Gastrocnemius medialis (tissue), 4 donors: ENCODE results near the gene USP21. TPM values are rescaled to one million over a fixed set of nuclear protein-coding genes. Genes with fewer than 3 reads are reported as not detected.

Experiments
- ATAC-seq, 2 donors: fragments of 150-250 bp; one replicate each; pipeline ENCODE4 v1.9.1; 2016
- DNase-seq, 2 donors: peaks; one replicate each; pipeline ENCODE4 v3.0.0-alpha.2; 2019
- H3K27ac ChIP-seq, 4 donors: fragments of 200-600 bp; sonication (generic); 1 replicate in 1 of 4; 2 replicates in 3 of 4; pipeline ENCODE4 v1.5.1; 2016 to 2018; ENCODE audit warnings: mild to moderate bottlenecking in 2 of 4, moderate library complexity in 1 of 4
- H3K27me3 ChIP-seq, 3 donors: fragments of 200-600 bp; sonication (generic) in 2 of 3; 1 replicate in 1 of 3; 2 replicates in 2 of 3; pipeline versions ENCODE4 v1.5.1 to v1.6.0; 2016 to 2019; ENCODE audit warnings: mild to moderate bottlenecking in 1 of 3, moderate library complexity in 1 of 3
- H3K36me3 ChIP-seq, 2 donors: fragments of 200-600 bp; sonication (generic) in 1 of 2; one replicate each; pipeline ENCODE4 v1.5.1; 2017 to 2018
- H3K4me1 ChIP-seq, 2 donors: fragments of 200-600 bp; sonication (generic) in 1 of 2; one replicate each; pipeline ENCODE4 v1.5.1; 2016 to 2017; ENCODE audit warnings: mild to moderate bottlenecking in 2 of 2
- H3K4me3 ChIP-seq, 4 donors: fragments of 200-600 bp; sonication (generic) in 3 of 4; 1 replicate in 1 of 4; 2 replicates in 3 of 4; pipeline ENCODE4 v1.5.1; 2016 to 2019; ENCODE audit warnings: mild to moderate bottlenecking in 2 of 4
- H3K9me3 ChIP-seq, 3 donors: fragments of 200-600 bp; sonication (generic) in 2 of 3; 1 replicate in 1 of 3; 2 replicates in 2 of 3; pipeline ENCODE4 v1.5.1; 2016 to 2019
- POLR2A ChIP-seq, 2 donors: fragments of 450-650 bp; IDR thresholded peaks; one replicate each; pipeline ENCODE4 v1.6.1; 2017; ENCODE audit warnings: antibody characterized with exemption in 2 of 2, mild to moderate bottlenecking in 2 of 2, moderate library complexity in 2 of 2
- in situ Hi-C, 4 donors: fragments of 200-750 bp; cut with MboI; loops; one replicate each; pipeline versions ENCODE4 v1.15.0 to v1.8.0; 2017; ENCODE audit warnings: low sequenced_read_pairs in 4 of 4
- intact Hi-C: fragments of 100-400 bp; cut with DNase I; formaldehyde crosslinking; loops from one replicate; pipeline ENCODE4 v1.15.1; 2023; ENCODE audit warnings: low total_unique reads
- total RNA-seq, 4 donors: library from RNA; depleted of rRNA; stranded (reverse); fragments of >200 nt; gene quantifications; one replicate each; pipeline versions ENCODE4 v1.1.0 to v1.2.3, GENCODE V29; 2016
- TF ChIP-seq, protein P1 (sequence below), 5 experiments: fragments of 450-650 bp in 3 of 5; fragments of 200-600 bp in 2 of 5; sonication (generic) in 2 of 5; IDR thresholded peaks in 4 of 5; conservative IDR thresholded peaks in 1 of 5; 1 replicate in 4 of 5; 2 replicates in 1 of 5; pipeline ENCODE4 v1.5.1; 2016 to 2019; ENCODE audit warnings: antibody characterized with exemption in 5 of 5, mild to moderate bottlenecking in 3 of 5, moderate library complexity in 3 of 5

The USP21 gene
- total RNA-seq, 4 donors from 2014 or later, result 16.5 to 20.8 (median 18.0) TPM

DNA sequence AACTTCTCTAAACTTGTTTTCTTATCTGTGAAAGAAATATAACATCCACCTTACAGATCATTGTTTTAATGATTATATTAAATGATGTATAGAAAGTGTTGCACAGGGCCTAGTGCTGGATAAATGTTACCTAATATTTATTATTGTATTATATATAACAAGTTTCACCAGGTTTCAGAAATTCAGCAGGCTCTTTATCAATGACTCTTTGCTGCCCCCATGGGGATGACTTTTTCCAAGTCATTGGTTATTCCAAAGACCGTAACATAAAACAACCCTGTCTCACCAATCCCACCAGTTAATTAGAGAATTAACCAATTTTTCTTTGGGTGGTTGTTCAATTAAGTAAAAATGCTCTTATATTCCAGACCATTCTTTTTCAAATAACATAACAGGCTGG, 19.5 kb upstream of the USP21 start:
- Histone ChIP-seq H3K4me3 (no peak overlapping the region), H3K27me3 (no peaks in the 10 kb centered on the region), H3K27ac (no peak overlapping the region), H3K36me3 (peaks cover 0 to 1% of the 10 kb centered on the region in 2 donors), H3K9me3 (no peaks in the 10 kb centered on the region), H3K4me1 (peaks cover 16 to 24% of the 10 kb centered on the region in 2 donors)
- intact Hi-C loops, result loop anchor here (10.0 kb wide), 1 partner anchor 1105 kb away; the partner anchor contains the start of gene PIGM
- in situ Hi-C loops, result no loop called here
- ATAC-seq (peak in 1 of 2 donors; percentile 24), DNase-seq (no peak)
- TF ChIP-seq POLR2A (IDR thresholded peaks at IDR 0.05), result no peak
- TF ChIP-seq, protein P1, sequence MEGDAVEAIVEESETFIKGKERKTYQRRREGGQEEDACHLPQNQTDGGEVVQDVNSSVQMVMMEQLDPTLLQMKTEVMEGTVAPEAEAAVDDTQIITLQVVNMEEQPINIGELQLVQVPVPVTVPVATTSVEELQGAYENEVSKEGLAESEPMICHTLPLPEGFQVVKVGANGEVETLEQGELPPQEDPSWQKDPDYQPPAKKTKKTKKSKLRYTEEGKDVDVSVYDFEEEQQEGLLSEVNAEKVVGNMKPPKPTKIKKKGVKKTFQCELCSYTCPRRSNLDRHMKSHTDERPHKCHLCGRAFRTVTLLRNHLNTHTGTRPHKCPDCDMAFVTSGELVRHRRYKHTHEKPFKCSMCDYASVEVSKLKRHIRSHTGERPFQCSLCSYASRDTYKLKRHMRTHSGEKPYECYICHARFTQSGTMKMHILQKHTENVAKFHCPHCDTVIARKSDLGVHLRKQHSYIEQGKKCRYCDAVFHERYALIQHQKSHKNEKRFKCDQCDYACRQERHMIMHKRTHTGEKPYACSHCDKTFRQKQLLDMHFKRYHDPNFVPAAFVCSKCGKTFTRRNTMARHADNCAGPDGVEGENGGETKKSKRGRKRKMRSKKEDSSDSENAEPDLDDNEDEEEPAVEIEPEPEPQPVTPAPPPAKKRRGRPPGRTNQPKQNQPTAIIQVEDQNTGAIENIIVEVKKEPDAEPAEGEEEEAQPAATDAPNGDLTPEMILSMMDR (IDR thresholded peaks at IDR 0.05 in 4 of 5, conservative IDR thresholded peaks at IDR 0.05 in 1 of 5), result peak in 4 of 5 experiments; percentile 16 to 49 (median 31)

DNA sequence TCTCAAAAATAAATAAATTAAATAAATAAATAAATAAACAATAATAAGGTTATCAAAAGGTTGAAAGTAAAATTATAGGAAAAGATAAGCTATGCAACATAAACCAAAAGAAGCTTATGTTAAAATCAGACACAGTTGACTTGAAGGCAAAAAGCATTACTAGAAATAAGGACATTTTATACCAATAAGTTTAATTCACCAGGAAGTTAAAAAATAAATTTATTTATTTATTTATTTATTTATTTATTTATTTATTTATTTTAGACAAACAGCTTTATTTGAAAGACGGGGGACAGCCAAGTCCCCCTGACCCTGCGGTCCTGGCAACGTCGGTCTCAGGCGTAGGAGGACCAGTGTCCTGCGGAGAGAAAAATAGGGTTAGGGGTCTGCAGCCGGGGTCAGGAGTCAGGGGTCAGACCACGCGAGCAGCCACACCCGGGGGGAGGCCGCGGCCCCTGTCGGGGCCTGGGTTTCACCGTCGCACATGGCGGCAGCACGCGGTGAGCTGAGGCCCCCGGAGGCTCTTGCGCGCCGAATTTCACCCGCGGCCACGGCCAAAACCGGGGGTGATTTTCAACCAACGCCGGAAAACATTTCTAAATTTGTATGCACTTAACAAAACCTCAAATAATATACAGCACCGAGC, 18.4 kb upstream of the USP21 start:
- no peak for TF ChIP-seq POLR2A (IDR thresholded peaks at IDR 0.05)
- TF ChIP-seq, protein P1 (IDR thresholded peaks at IDR 0.05 in 4 of 5, conservative IDR thresholded peaks at IDR 0.05 in 1 of 5), result no peak
- intact Hi-C loops (no loop called here), in situ Hi-C loops (no loop called here)
- Histone ChIP-seq H3K4me3 (no peak overlapping the region), H3K27ac (no peak overlapping the region), H3K9me3 (no peaks in the 10 kb centered on the region), H3K4me1 (peaks cover 16 to 24% of the 10 kb centered on the region in 2 donors), H3K36me3 (no peaks in the 10 kb centered on the region), H3K27me3 (no peaks in the 10 kb centered on the region)
- DNase-seq (no peak), ATAC-seq (no peak)

- intact Hi-C loops, result no loop called here
- no peak overlapping the region for H3K4me3 ChIP-seq
- no peak overlapping the region for H3K27ac ChIP-seq
- in situ Hi-C loops, result no loop called here
- H3K4me1 ChIP-seq, result no peaks in the 10 kb centered on the region
- H3K27me3 ChIP-seq, result no peaks in the 10 kb centered on the region
- ATAC-seq (no peak), DNase-seq (no peak)
- TF ChIP-seq POLR2A (IDR thresholded peaks at IDR 0.05), result no peak
- TF ChIP-seq, protein P1 (IDR thresholded peaks at IDR 0.05 in 4 of 5, conservative IDR thresholded peaks at IDR 0.05 in 1 of 5), result no peak
- no peaks in the 10 kb centered on the region for H3K36me3 ChIP-seq
- H3K9me3 ChIP-seq, result no peaks in the 10 kb centered on the region
These were observed 13.5 kb upstream of the USP21 start for GRCh38 chr1:161145832-161146231.

DNA sequence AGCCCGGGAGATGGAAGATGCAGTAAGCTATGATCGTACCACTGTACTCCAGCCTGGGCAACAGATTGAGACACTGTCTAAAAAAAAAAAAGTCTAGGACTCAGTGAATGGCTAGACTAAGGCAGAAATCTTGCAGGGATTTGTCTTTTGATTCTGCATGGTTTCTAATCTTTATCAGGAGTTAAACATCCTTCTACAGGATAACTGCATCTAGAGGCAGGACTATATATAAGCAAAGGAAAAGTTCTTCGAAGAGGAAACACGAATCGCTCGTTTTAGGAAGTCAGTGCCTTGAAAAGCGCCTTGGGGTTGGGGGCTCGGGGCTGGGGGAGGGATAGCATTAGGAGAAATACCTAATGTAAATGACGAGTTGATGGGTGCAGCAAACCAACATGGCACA, 6.1 kb upstream of the USP21 start:
- H3K9me3 ChIP-seq, result no peaks in the 10 kb centered on the region
- peaks cover 9 to 14% of the 10 kb centered on the region in 2 donors for H3K4me1 ChIP-seq
- in situ Hi-C loops, result loop anchor here in 1 of 4 donors (10.0 kb wide), 1 partner anchor 108 kb away; the partner anchor contains the start of gene USF1
- intact Hi-C loops, result loop anchor here (1.0 to 10.0 kb wide), 3 partner anchors 20 to 808 kb away; partner anchors contain the start of genes COPA, NCSTN, NIT1 and PFDN2
- DNase-seq (no peak), ATAC-seq (no peak)
- peak overlapping the region; percentile 88 to 98 (median 92) for H3K27ac ChIP-seq
- H3K36me3 ChIP-seq, result peaks cover 0 to 11% of the 10 kb centered on the region in 2 donors
- peak overlapping the region; percentile 73 to 96 (median 82) for H3K4me3 ChIP-seq
- TF ChIP-seq, protein P1 (IDR thresholded peaks at IDR 0.05 in 4 of 5, conservative IDR thresholded peaks at IDR 0.05 in 1 of 5), result no peak
- no peak for TF ChIP-seq POLR2A (IDR thresholded peaks at IDR 0.05)
- no peaks in the 10 kb centered on the region for H3K27me3 ChIP-seq
